H1 (cell line): ENCODE results near the gene MSANTD2. TPM values are rescaled to one million over a fixed set of nuclear protein-coding genes. Genes with fewer than 3 reads are reported as not detected.

Experiments
- CTCF ChIA-PET: fragments of 300-600 bp; sonication (Branson Sonifier 250); formaldehyde crosslinking; loops from one replicate; lab custom pipeline; 2021; ENCODE audit not compliant: partially characterized antibody; lab: Charles Lee
- POLR2A ChIA-PET: fragments of 300-600 bp; sonication (Branson Sonifier 250); formaldehyde crosslinking; loops from one replicate; lab custom pipeline; 2021; ENCODE audit warnings: inconsistent platforms; ENCODE audit not compliant: partially characterized antibody; lab: Charles Lee
- DNase-seq, 2 experiments: peaks; one replicate each; pipeline versions ENCODE4 v3.0.0 to v3.0.0-alpha.2; 2010 to 2022; ENCODE audit warnings: low spot score in 2 of 2, low read depth in 1 of 2, mixed read lengths in 1 of 2
- FAIRE-seq: peaks from 2 replicates; lab custom pipeline; 2011; peaks lifted over from hg19 to GRCh38; lab: Jason Lieb, UNC
- H2AFZ ChIP-seq: 2 replicates; pipeline ENCODE4 v1.8.1; 2012; ENCODE audit warnings: low read length, inconsistent platforms
- H2AK5ac ChIP-seq: 2 replicates; pipeline ENCODE4 v1.6.1; 2013; ENCODE audit warnings: low read depth, low read length
- H2BK120ac ChIP-seq: replicated peaks from 2 replicates; pipeline ENCODE3; 2013; ENCODE audit warnings: low read depth, low read length, inconsistent platforms
- H2BK12ac ChIP-seq: 2 replicates; pipeline ENCODE4 v1.6.1; 2013; ENCODE audit warnings: low read depth, low read length
- H2BK15ac ChIP-seq: 2 replicates; pipeline ENCODE4 v1.6.1; 2013; ENCODE audit warnings: low read length
- H2BK20ac ChIP-seq: 2 replicates; pipeline ENCODE4 v1.6.1; 2013; ENCODE audit warnings: low read length
- H2BK5ac ChIP-seq: 2 replicates; pipeline ENCODE4 v1.6.1; 2013; ENCODE audit warnings: low read depth, low read length
- H3K14ac ChIP-seq: 2 replicates; pipeline ENCODE4 v1.6.1; 2013; ENCODE audit warnings: inconsistent platforms; ENCODE audit not compliant: insufficient read length
- H3K18ac ChIP-seq: 2 replicates; pipeline ENCODE4 v1.6.1; 2013; ENCODE audit warnings: low read length; ENCODE audit errors: extremely low read depth
- H3K23ac ChIP-seq: 2 replicates; pipeline ENCODE4 v1.6.1; 2013; ENCODE audit warnings: inconsistent platforms; ENCODE audit not compliant: insufficient read length
- H3K23me2 ChIP-seq: 2 replicates; pipeline ENCODE4 v1.6.1; 2013; ENCODE audit warnings: low read depth, low read length
- H3K27ac ChIP-seq: 2 replicates; pipeline ENCODE4 v1.6.1; 2011; ENCODE audit warnings: low read depth, low read length, inconsistent platforms
- H3K27me3 ChIP-seq, 4 experiments: replicated peaks in 1 of 4; 1 replicate in 1 of 4; 2 replicates in 3 of 4; pipeline versions ENCODE4 v1.6.1 to v1.8.1; 2011 to 2013; ENCODE audit warnings: low read length in 3 of 4, mild to moderate bottlenecking in 3 of 4, inconsistent platforms in 2 of 4, mixed read lengths in 2 of 4, moderate library complexity in 1 of 4; ENCODE audit not compliant: control insufficient read depth in 3 of 4, insufficient read depth in 3 of 4; ENCODE audit errors: extremely low read depth in 1 of 4
- H3K36me3 ChIP-seq, 4 experiments: 2 replicates each; pipeline versions ENCODE4 v1.6.1 to v1.8.1; 2011 to 2013; ENCODE audit warnings: mild to moderate bottlenecking in 4 of 4, low read length in 3 of 4, moderate library complexity in 2 of 4, control low read depth in 1 of 4, inconsistent platforms in 1 of 4; ENCODE audit not compliant: insufficient read depth in 4 of 4, control insufficient read depth in 2 of 4
- H3K4ac ChIP-seq: replicated peaks from 2 replicates; pipeline ENCODE3; 2013; ENCODE audit warnings: low read length, low read depth, mixed read lengths, inconsistent platforms; ENCODE audit not compliant: insufficient read length
- H3K4me1 ChIP-seq, 4 experiments: replicated peaks in 1 of 4; 1 replicate in 1 of 4; 2 replicates in 3 of 4; pipeline versions ENCODE4 v1.6.1 to v1.8.1; 2011 to 2013; ENCODE audit warnings: low read length in 3 of 4, inconsistent platforms in 2 of 4, mixed read lengths in 1 of 4; ENCODE audit not compliant: insufficient read depth in 4 of 4, control insufficient read depth in 3 of 4
- H3K4me2 ChIP-seq, 2 experiments: 2 replicates each; pipeline versions ENCODE4 v1.6.1 to v1.8.1; 2011 to 2013; ENCODE audit warnings: low read depth in 2 of 2, low read length in 2 of 2, control low read depth in 1 of 2, inconsistent platforms in 1 of 2, mild to moderate bottlenecking in 1 of 2; ENCODE audit not compliant: insufficient read depth in 1 of 2
- H3K4me3 ChIP-seq, 4 experiments: fragments of 200-600, 300-600 bp in 1 of 4; sonication (generic), shearing (Covaris generic), sonication (Bioruptor Twin) in 1 of 4; 2 replicates each; pipeline versions ENCODE4 v1.5.1 to v1.8.1; 2011 to 2016; ENCODE audit warnings: low read length in 4 of 4, low read depth in 3 of 4, control low read depth in 2 of 4, inconsistent platforms in 2 of 4, mild to moderate bottlenecking in 2 of 4, mixed read lengths in 1 of 4, moderate library complexity in 1 of 4; ENCODE audit not compliant: insufficient read depth in 2 of 4; ENCODE audit errors: extremely low read depth in 1 of 4
- H3K56ac ChIP-seq: replicated peaks from 2 replicates; pipeline ENCODE3; 2013; ENCODE audit warnings: low read depth, mild to moderate bottlenecking, mixed read lengths, low read length, inconsistent platforms; ENCODE audit not compliant: insufficient read length
- H3K79me1 ChIP-seq: 2 replicates; pipeline ENCODE4 v1.6.1; 2013; ENCODE audit warnings: low read depth, low read length, control low read depth
- H3K79me2 ChIP-seq, 2 experiments: 2 replicates each; pipeline versions ENCODE4 v1.6.1 to v1.8.1; 2012 to 2013; ENCODE audit warnings: low read length in 2 of 2, mild to moderate bottlenecking in 2 of 2, inconsistent platforms in 1 of 2; ENCODE audit not compliant: insufficient read depth in 2 of 2, control insufficient read depth in 1 of 2
- H3K9ac ChIP-seq, 4 experiments: replicated peaks in 1 of 4; 1 replicate in 1 of 4; 2 replicates in 3 of 4; pipeline versions ENCODE4 v1.6.1 to v1.8.1; 2011 to 2013; ENCODE audit warnings: low read depth in 3 of 4, low read length in 3 of 4, control low read depth in 2 of 4, mild to moderate bottlenecking in 2 of 4, moderate library complexity in 2 of 4, inconsistent platforms in 1 of 4; ENCODE audit errors: extremely low read depth in 1 of 4
- H3K9me3 ChIP-seq, 2 experiments: 2 replicates each; pipeline versions ENCODE4 v1.6.1 to v1.8.1; 2012 to 2013; ENCODE audit warnings: mild to moderate bottlenecking in 2 of 2, moderate library complexity in 2 of 2, control low read depth in 1 of 2, inconsistent platforms in 1 of 2, low read depth in 1 of 2, low read length in 1 of 2, mixed read lengths in 1 of 2; ENCODE audit not compliant: insufficient read depth in 2 of 2
- H4K20me1 ChIP-seq, 2 experiments: replicated peaks in 1 of 2; 2 replicates each; pipeline versions ENCODE3 to v1.8.1; 2011 to 2013; ENCODE audit warnings: inconsistent platforms in 2 of 2, low read length in 2 of 2, mild to moderate bottlenecking in 1 of 2; ENCODE audit not compliant: insufficient read depth in 2 of 2, control insufficient read depth in 1 of 2
- H4K5ac ChIP-seq: 2 replicates; pipeline ENCODE4 v1.6.1; 2013; ENCODE audit warnings: low read length, low read depth, mixed read lengths, inconsistent platforms; ENCODE audit not compliant: insufficient read length
- H4K8ac ChIP-seq: 2 replicates; pipeline ENCODE4 v1.8.0; 2013; ENCODE audit warnings: mild to moderate bottlenecking, moderate library complexity, low read length, inconsistent platforms; ENCODE audit not compliant: insufficient read depth; ENCODE audit errors: extremely low read depth
- H4K91ac ChIP-seq: replicated peaks from 2 replicates; pipeline ENCODE3; 2013; ENCODE audit warnings: low read length, mixed read lengths, inconsistent platforms; ENCODE audit not compliant: insufficient read length
- WGBS, 2 experiments: shearing (Covaris generic) in 1 of 2; methylation state at CpG; one replicate each; pipeline versions ENCODE4 v1.1.6 to v1.1.7; 2013 to 2015; ENCODE audit warnings: low lambda C conversion rate in 2 of 2, mixed read lengths in 2 of 2, inconsistent platforms in 1 of 2, low coverage in 1 of 2, missing lambda C conversion rate in 1 of 2; ENCODE audit not compliant: insufficient replicate concordance in 2 of 2, insufficient coverage in 1 of 2, insufficient read length in 1 of 2; ENCODE audit errors: extremely low coverage in 1 of 2, missing lambda C conversion rate in 1 of 2; 5-methylcytosine and 5-hydroxymethylcytosine counted together
- polyA plus RNA-seq, 7 experiments: library from polyadenylated mRNA; depleted of rRNA in 3 of 7; stranded (reverse) in 5 of 7; unstranded in 2 of 7; fragments of >200 nt in 5 of 7; fragments of 200-250 nt in 2 of 7; gene quantifications; 1 replicate in 5 of 7; 2 replicates in 1 of 7; 4 replicates in 1 of 7; pipeline versions ENCODE4 v1.2.1 to v1.2.3, GENCODE V29; 2011 to 2013; ENCODE audit warnings: missing spikeins in 2 of 7, mixed read lengths in 2 of 7
- total RNA-seq: library from RNA; stranded (reverse); fragmentation: NEBNext Ultra II Directional; extraction: Animal tissue kit (Norgen Biotek cat#: 25700); gene quantifications from 2 replicates; pipeline ENCODE4 v1.2.1, GENCODE V29; 2021

MSANTD2 gene
- total and polyA plus RNA-seq, 2 of the 8 experiments (the other 6 are each of a cell fraction or from before 2014, with no cell fraction given), result 8.2 to 15.9 TPM

- H3K79me1 ChIP-seq, result no peaks in the 10 kb centered on the region
- H2BK5ac ChIP-seq, result no peak overlapping the region
- no peak overlapping the region for H4K5ac ChIP-seq
- no peak for FAIRE-seq
- H2BK120ac ChIP-seq, result no peak overlapping the region
- H4K8ac ChIP-seq, result no peak overlapping the region
- H2BK20ac ChIP-seq, result no peak overlapping the region
- POLR2A ChIA-PET, result interaction anchor here (0.6 to 1.1 kb wide), 2 partner anchors 9 to 93 kb away, joined by 3 read pairs; partner anchors contain the start of genes SIAE and SPA17
- no peak overlapping the region for H3K4me2 ChIP-seq
- no peak overlapping the region for H3K27ac ChIP-seq
- peaks cover 13% of the 10 kb centered on the region; the same call in 1 of the 2 replicates for H3K23me2 ChIP-seq
- no peak overlapping the region for H3K4me3 ChIP-seq
- H3K4me1 ChIP-seq, result peaks cover 0 to 12% (median 7%) of the 10 kb centered on the region in 4 experiments; a peak in 6 of 7 replicates
- no peak overlapping the region for H3K23ac ChIP-seq
- no peak overlapping the region for H3K9ac ChIP-seq
- H3K4ac ChIP-seq, result no peak overlapping the region
- no peaks in the 10 kb centered on the region for H3K9me3 ChIP-seq
- peaks cover 11 to 22% (median 19%) of the 10 kb centered on the region in 4 experiments for H3K27me3 ChIP-seq
- H4K20me1 ChIP-seq, result peaks cover 6 to 21% of the 10 kb centered on the region in 2 experiments
- H3K14ac ChIP-seq, result no peak overlapping the region
- peaks cover 2 to 23% (median 8%) of the 10 kb centered on the region in 4 experiments; a peak in 4 of 8 replicates for H3K36me3 ChIP-seq
- no peaks in the 10 kb centered on the region for H3K79me2 ChIP-seq
- H2BK15ac ChIP-seq, result no peak overlapping the region
- H3K18ac ChIP-seq, result no peak overlapping the region
- DNase-seq, result no peak
- no peak overlapping the region for H3K56ac ChIP-seq
- H2BK12ac ChIP-seq, result no peak overlapping the region
- CTCF ChIA-PET, result interaction anchor here (0.6 to 28.0 kb wide), 16 partner anchors 12 to 924 kb away, joined by 3 to 382 read pairs (median 7); partner anchors contain the start of genes MSANTD2, NRGN and ROBO3
- H2AK5ac ChIP-seq, result no peak overlapping the region
- no peak overlapping the region for H4K91ac ChIP-seq
- WGBS, 2 experiments, result 97% methylated on average over 2 of the region's 2 CpGs; no CpG with 5 or more reads in 1 of the 2 experiments
- H2AFZ ChIP-seq, result no peak overlapping the region
These were observed 34.0 kb downstream of the MSANTD2 start for GRCh38 chr11:124766156-124766555.
